Measurements from ENCODE around the gene CCDC157.
"Not testable (repeated sequence)": the region's sequence is repeated elsewhere in the genome, so short reads cannot be mapped to it uniquely, and the experiment has no call there.

CCDC157 gene

GRCh38 chr22:30326255-30326705, 30.5 kb upstream of the CCDC157 start:
- peak; percentile 43 for DNase-seq

GRCh38 chr22:30326706-30327362, 30.0 kb upstream of the CCDC157 start, which contains the start of gene TBC1D10A:
TBC1D10A (minus strand) TSS chr22:30326941; CDS start chr22:30326881, 60 bp downstream.
- DNase-seq, result peak; percentile 91

- no peak for DNase-seq
These were observed 28.9 kb upstream of the CCDC157 start for GRCh38 chr22:30327864-30328345.

GRCh38 chr22:30328466-30329049, 28.2 kb upstream of the CCDC157 start:
- DNase-seq, result peak; percentile 61

GRCh38 chr22:30332551-30332950, 24.3 kb upstream of the CCDC157 start:
- DNase-seq, result no peak

- no peak for DNase-seq
These were observed 23.7 kb upstream of the CCDC157 start for GRCh38 chr22:30332994-30333706.

- no peak for DNase-seq
These were observed 23.1 kb upstream of the CCDC157 start for GRCh38 chr22:30333707-30334087.

- DNase-seq, result no peak
These were observed 22.2 kb upstream of the CCDC157 start for GRCh38 chr22:30334646-30335045.

GRCh38 chr22:30335236-30335635, 21.6 kb upstream of the CCDC157 start:
- no peak for DNase-seq

- no peak for DNase-seq
These were observed 19.9 kb upstream of the CCDC157 start for GRCh38 chr22:30336752-30337460.

- DNase-seq, result no peak
These were observed 19.4 kb upstream of the CCDC157 start for GRCh38 chr22:30337461-30337778.

- not testable (repeated sequence) for DNase-seq
These were observed 18.5 kb upstream of the CCDC157 start for GRCh38 chr22:30338341-30338740.

GRCh38 chr22:30338802-30339201, 18.0 kb upstream of the CCDC157 start:
- no peak for DNase-seq

- no peak for DNase-seq
These were observed 15.7 kb upstream of the CCDC157 start for GRCh38 chr22:30340911-30341685.

- DNase-seq, result no peak
These were observed 12.2 kb upstream of the CCDC157 start for GRCh38 chr22:30344447-30345200.

GRCh38 chr22:30347255-30347892, 9.4 kb upstream of the CCDC157 start:
- DNase-seq, result no peak

GRCh38 chr22:30348404-30348803, 8.4 kb upstream of the CCDC157 start:
- DNase-seq, result no peak

- DNase-seq, result no peak
These were observed 8.0 kb upstream of the CCDC157 start for GRCh38 chr22:30348809-30349208.

- peak; percentile 60 for DNase-seq
These were observed 5.6 kb upstream of the CCDC157 start for GRCh38 chr22:30351226-30351625.

GRCh38 chr22:30354644-30355043, 2.2 kb upstream of the CCDC157 start:
- no peak for DNase-seq

GRCh38 chr22:30357236-30357570, 396 bp downstream of the CCDC157 start:
- DNase-seq, result no peak

All from EL (cell line).